Spinal cord (tissue), 10 donors: ENCODE data around the gene HERC3. TPM values are rescaled to one million over a fixed set of nuclear protein-coding genes. Genes with fewer than 3 reads are reported as not detected.

Experiments
- DNase-seq, 6 donors: peaks; one replicate each; pipeline versions ENCODE4 v3.0.0 to v3.0.0-alpha.2; 2013 to 2015; ENCODE audit warnings: low spot score in 6 of 6, low read depth in 4 of 6
- H3K27ac ChIP-seq: one replicate; pipeline ENCODE4 v1.5.1; 2013; ENCODE audit warnings: low read depth, low read length, control low read depth
- H3K27me3 ChIP-seq: one replicate; pipeline ENCODE4 v1.6.1; 2013; ENCODE audit warnings: low read length; ENCODE audit not compliant: control insufficient read depth, insufficient read depth
- H3K36me3 ChIP-seq: one replicate; pipeline ENCODE4 v1.6.1; 2013; ENCODE audit warnings: low read length; ENCODE audit not compliant: control insufficient read depth, insufficient read depth
- H3K4me1 ChIP-seq: one replicate; pipeline ENCODE4 v1.6.1; 2013; ENCODE audit warnings: low read length; ENCODE audit not compliant: control insufficient read depth, insufficient read depth
- H3K4me3 ChIP-seq: one replicate; pipeline ENCODE4 v1.5.1; 2013; ENCODE audit warnings: low read depth, low read length, control low read depth
- H3K9me3 ChIP-seq: one replicate; pipeline ENCODE4 v1.6.1; 2013; ENCODE audit warnings: low read length; ENCODE audit not compliant: control insufficient read depth, insufficient read depth
- WGBS: methylation state at CpG from one replicate; pipeline ENCODE4 v1.1.5; 2013; ENCODE audit warnings: missing lambda C conversion rate; ENCODE audit not compliant: insufficient coverage; 5-methylcytosine and 5-hydroxymethylcytosine counted together
- polyA plus RNA-seq, 2 donors: library from polyadenylated mRNA; unstranded; fragments of 120-200 nt; gene quantifications; one replicate each; pipeline ENCODE4 v1.2.1, GENCODE V29; 2013; ENCODE audit not compliant: insufficient read length in 2 of 2
- total RNA-seq, 2 donors: library from RNA; depleted of rRNA in 1 of 2; stranded (reverse); fragments of 120-200 nt in 1 of 2; fragments of >200 nt in 1 of 2; gene quantifications; one replicate each; pipeline versions ENCODE4 v1.2.3 to v1.2.4, GENCODE V29; 2013 to 2014
- donor health status: healthy.

HERC3 gene
- total and polyA plus RNA-seq, 4 donors = 20.1 to 45.8 (median 24.8) TPM

GRCh38 chr4:88722828-88723227 lies 130.5 kb downstream of the HERC3 start:
- Histone ChIP-seq H3K4me1 (peaks cover 6% of the 10 kb centered on the region), H3K4me3 (no peak overlapping the region), H3K9me3 (peaks cover 4% of the 10 kb centered on the region), H3K27ac (no peak overlapping the region), H3K36me3 (peaks cover 13% of the 10 kb centered on the region), H3K27me3 (no peaks in the 10 kb centered on the region)
- peak in 1 of 6 donors; percentile 27 for DNase-seq
- 56% methylated on average over 2 of the region's 2 CpGs for WGBS

GRCh38 chr4:88724406-88724805 lies 132.1 kb downstream of the HERC3 start:
- Histone ChIP-seq H3K9me3 (no peaks in the 10 kb centered on the region), H3K4me1 (peaks cover 13% of the 10 kb centered on the region), H3K27me3 (no peaks in the 10 kb centered on the region), H3K36me3 (peaks cover 12% of the 10 kb centered on the region), H3K27ac (no peak overlapping the region), H3K4me3 (no peak overlapping the region)
- no peak for DNase-seq
- 100% methylated on average over 1 of the region's 2 CpGs for WGBS

- Histone ChIP-seq H3K9me3 (no peaks in the 10 kb centered on the region), H3K27me3 (no peaks in the 10 kb centered on the region), H3K27ac (no peak overlapping the region), H3K4me1 (peaks cover 13% of the 10 kb centered on the region), H3K36me3 (peaks cover 12% of the 10 kb centered on the region), H3K4me3 (no peak overlapping the region)
- WGBS = 79% methylated on average over 3 of the region's 4 CpGs
- DNase-seq = peak in 1 of 6 donors; percentile 7
These were observed 132.9 kb downstream of the HERC3 start for GRCh38 chr4:88725143-88725542.

- Histone ChIP-seq H3K36me3 (peaks cover 18% of the 10 kb centered on the region), H3K4me1 (peaks cover 12% of the 10 kb centered on the region), H3K27me3 (no peaks in the 10 kb centered on the region), H3K27ac (no peak overlapping the region), H3K9me3 (no peaks in the 10 kb centered on the region), H3K4me3 (no peak overlapping the region)
- no CpG with 5 or more reads among the region's 2 CpGs for WGBS
- DNase-seq = peak in 2 of 6 donors; percentile 21 to 58
These were observed 133.7 kb downstream of the HERC3 start for GRCh38 chr4:88725986-88726385.

GRCh38 chr4:88728146-88728545 lies 135.9 kb downstream of the HERC3 start:
- WGBS = 59% methylated on average over 6 of the region's 6 CpGs
- DNase-seq = peak in 4 of 6 donors; percentile 28 to 79 (median 38)
- Histone ChIP-seq H3K4me1 (peaks cover 10% of the 10 kb centered on the region), H3K4me3 (no peak overlapping the region), H3K9me3 (no peaks in the 10 kb centered on the region), H3K27me3 (no peaks in the 10 kb centered on the region), H3K36me3 (peaks cover 16% of the 10 kb centered on the region), H3K27ac (peak overlapping the region; percentile 29)

- DNase-seq = no peak
- Histone ChIP-seq H3K4me1 (peaks cover 10% of the 10 kb centered on the region), H3K36me3 (peaks cover 16% of the 10 kb centered on the region), H3K4me3 (no peak overlapping the region), H3K27me3 (no peaks in the 10 kb centered on the region), H3K9me3 (no peaks in the 10 kb centered on the region), H3K27ac (no peak overlapping the region)
- 80% methylated on average over 1 of the region's 6 CpGs for WGBS
These were observed 137.0 kb downstream of the HERC3 start for GRCh38 chr4:88729146-88729760.

- Histone ChIP-seq H3K27me3 (no peaks in the 10 kb centered on the region), H3K36me3 (peaks cover 19% of the 10 kb centered on the region), H3K4me3 (no peak overlapping the region), H3K9me3 (no peaks in the 10 kb centered on the region), H3K4me1 (peaks cover 10% of the 10 kb centered on the region), H3K27ac (no peak overlapping the region)
- WGBS = 100% methylated on average over 5 of the region's 5 CpGs
- DNase-seq = no peak
These were observed 138.5 kb downstream of the HERC3 start for GRCh38 chr4:88730811-88731210.

- Histone ChIP-seq H3K4me3 (no peak overlapping the region), H3K36me3 (peaks cover 19% of the 10 kb centered on the region), H3K9me3 (no peaks in the 10 kb centered on the region), H3K27me3 (no peaks in the 10 kb centered on the region), H3K4me1 (peaks cover 10% of the 10 kb centered on the region), H3K27ac (no peak overlapping the region)
- DNase-seq = peak in 1 of 6 donors; percentile 70
- 82% methylated on average over 2 of the region's 4 CpGs for WGBS
These were observed 139.1 kb downstream of the HERC3 start for GRCh38 chr4:88731381-88731780.

GRCh38 chr4:88732714-88733368 lies 140.6 kb downstream of the HERC3 start:
- no peak for DNase-seq
- H3K4me1 ChIP-seq = peaks cover 7% of the 10 kb centered on the region
- H3K27ac ChIP-seq = no peak overlapping the region
- H3K36me3 ChIP-seq = peaks cover 16% of the 10 kb centered on the region
- H3K9me3 ChIP-seq = no peaks in the 10 kb centered on the region
- no peaks in the 10 kb centered on the region for H3K27me3 ChIP-seq
- WGBS = no CpG with 5 or more reads among the region's 5 CpGs
- H3K4me3 ChIP-seq = no peak overlapping the region

- WGBS = 81% methylated on average over 2 of the region's 3 CpGs
- peaks cover 16% of the 10 kb centered on the region for H3K36me3 ChIP-seq
- no peak overlapping the region for H3K4me3 ChIP-seq
- H3K9me3 ChIP-seq = no peaks in the 10 kb centered on the region
- no peaks in the 10 kb centered on the region for H3K27me3 ChIP-seq
- no peak for DNase-seq
- no peak overlapping the region for H3K27ac ChIP-seq
- no peaks in the 10 kb centered on the region for H3K4me1 ChIP-seq
These were observed 142.2 kb downstream of the HERC3 start for GRCh38 chr4:88734403-88734949.
